ENCODE results near the gene LPXN.
A peak's percentile ranks its signal among the peaks of the same experiment; 100 is the strongest.

Gene LPXN

DNA sequence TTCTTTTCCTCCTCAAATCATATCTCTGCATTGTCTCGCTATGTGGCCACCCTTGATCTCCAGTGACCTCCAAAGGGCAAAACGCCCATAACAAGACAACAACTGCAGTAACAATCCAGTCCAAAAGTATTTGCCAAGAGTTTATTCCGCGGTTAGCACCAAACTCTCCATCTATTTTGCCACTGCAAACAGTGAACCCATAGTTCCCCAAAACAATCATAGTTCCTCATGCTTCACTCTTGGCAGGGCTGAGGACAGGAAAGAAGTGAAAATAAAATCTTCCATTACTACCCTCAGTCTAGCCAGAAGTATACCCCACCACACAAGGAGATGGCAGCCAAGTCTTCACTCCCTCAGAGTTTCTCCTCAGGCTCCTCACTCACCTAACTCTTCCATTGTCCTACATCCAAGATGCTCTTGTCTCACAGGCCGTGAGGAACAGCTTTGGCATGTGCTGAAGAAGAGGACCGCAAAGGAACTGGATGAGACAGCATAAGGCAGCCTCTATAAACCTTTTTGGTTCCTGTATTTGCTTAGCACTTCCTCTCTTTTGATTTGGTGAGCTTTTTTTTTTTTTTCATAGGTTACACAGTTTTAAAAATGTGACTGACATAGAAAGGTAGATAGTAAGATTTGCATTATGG lies at the start of gene LPXN:
TSS of gene LPXN (minus strand) at position 480 of the 644 bp plus-strand sequence. CDS start at position 396, 84 bp downstream.
- DNase-seq, result peak; percentile 10

DNA sequence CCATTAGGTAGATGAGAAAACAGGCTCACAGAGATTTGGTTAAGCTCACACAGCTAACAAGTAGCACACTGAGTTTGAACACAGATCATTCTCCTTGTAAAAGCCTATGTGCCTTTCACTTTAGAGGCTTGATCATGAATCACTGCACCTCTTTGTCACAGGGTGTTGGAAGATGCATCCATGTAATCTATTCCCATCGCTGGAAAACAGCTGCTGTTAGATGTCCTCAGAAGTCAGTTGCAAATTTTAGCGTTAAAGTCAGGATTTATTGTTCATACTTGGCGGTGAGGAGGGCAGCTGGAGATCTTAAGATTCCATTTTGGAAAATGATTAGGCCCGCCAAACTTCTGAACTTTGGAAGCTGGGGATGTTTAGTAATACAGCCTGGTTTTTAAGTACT lies 49.4 kb upstream of the LPXN start:
- DNase-seq, result no peak

DNA sequence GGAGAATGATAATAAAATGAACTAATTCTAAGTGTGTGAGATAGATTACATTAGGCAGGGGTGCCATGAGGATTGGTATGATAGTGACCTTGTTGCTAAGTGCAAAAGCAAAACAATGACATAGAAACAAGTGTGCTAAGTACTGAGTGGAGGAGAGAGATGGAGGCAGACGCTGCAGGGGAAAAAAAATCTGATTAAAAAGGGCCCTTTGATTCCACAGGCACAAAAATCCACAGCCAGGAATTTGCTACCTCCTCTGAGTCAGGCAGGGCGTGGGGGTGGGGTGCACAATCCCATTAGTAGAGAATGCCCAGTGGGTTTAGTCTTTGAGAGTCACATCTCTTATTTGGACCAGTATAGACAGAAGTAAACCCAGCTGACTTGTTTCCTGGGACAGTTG lies 46.7 kb upstream of the LPXN start, which contains the start of gene CNTF:
TSS of gene CNTF (plus strand) at position 322 of the 400 bp plus-strand sequence. CDS start 88 bp downstream, outside the sequence.
- no peak for DNase-seq

DNA sequence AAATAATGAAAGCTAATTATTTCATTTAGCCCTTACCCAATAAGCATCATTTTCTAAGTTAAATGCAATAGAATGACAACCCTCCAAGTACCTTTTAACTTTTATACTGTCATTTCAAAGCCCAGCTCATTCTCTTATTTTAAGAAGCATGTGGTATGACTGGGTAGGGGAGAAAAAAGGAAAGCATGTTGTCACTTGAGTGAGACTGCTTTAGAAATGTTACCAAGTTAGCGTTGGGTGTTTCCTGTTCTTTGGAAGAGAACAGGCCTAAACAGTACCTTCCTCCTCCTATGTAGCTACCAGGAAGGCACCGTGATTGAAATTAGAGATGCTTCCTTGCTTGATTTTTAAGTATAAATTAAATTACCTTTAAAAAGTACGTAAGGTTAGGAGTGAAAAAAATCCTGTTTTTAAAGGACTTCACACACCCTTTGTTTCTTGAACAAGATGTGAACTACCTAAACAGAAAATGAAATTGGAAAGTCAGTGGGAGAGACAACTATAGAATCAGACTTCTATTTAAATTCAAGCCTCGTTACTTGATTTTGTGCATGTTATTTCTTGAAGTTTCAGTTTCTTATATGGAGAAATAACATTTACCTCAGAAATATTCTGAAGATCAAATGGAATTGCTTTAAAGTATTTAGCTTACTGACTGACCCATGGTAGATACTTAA lies 46.1 kb upstream of the LPXN start:
- no peak for DNase-seq

DNA sequence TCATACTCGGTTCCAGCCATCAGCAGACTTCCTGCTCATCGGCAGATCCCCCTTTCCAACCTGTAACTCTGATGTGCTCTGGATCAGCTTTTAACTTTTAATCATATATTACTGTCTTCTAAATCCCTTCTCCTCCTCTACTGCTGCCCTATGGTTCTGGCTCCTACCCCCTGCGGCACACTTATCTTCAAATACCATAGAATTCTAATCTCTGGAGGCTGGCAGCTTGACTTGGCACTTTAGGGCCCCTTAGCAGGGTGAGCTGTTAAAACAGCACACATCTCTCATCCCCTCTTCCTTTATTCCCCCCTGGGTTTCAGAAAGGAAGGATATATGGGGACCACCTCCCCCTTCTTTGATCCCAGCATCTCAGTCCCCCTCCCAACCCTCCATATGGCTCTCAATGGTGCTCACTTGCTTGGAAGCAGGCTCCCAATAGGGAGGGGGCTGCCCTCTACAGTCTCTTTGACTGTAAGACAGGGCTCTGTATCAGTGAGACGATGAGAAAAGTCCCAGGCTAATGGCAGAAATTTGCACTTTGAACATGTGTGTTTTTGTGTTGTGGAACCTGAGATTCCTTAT lies 42.4 kb upstream of the LPXN start:
- DNase-seq, result no peak

DNA sequence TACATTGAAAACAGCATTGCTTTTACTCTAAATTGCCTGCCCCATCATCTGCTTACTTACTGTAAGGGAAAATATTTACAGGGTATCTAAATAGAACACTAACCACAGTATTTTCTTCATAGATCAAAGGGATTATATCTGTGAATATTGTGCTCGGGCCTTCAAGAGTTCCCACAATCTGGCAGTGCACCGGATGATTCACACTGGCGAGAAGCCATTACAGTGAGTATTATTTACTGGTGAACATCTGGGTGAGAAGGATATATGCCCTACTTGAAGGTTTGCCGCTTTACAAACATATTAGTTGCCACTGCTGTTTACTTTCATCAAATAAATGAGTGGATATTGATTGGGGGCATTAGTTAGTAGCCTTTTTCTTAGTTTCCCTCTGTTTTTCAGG lies 40.9 kb upstream of the LPXN start:
- peak; percentile 40 for DNase-seq

DNA sequence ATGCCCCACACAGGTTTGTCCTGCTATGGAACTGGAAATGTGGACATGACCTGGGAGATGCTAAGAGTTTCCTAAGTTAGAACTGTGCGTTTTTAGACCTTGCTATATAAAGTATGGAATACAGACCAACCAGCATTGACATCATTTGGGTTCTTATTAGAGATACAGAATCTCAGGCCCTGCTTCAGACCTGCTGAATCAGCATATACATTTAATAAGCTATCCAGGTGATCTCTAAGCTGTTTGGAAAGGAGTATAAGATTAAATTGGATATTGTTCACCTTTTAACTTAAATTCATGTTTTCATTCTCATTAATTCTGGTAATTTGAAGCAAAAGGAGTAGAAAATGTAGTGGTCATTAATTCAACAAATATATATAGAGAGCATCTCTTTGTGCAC lies 39.9 kb upstream of the LPXN start:
- no peak for DNase-seq

DNA sequence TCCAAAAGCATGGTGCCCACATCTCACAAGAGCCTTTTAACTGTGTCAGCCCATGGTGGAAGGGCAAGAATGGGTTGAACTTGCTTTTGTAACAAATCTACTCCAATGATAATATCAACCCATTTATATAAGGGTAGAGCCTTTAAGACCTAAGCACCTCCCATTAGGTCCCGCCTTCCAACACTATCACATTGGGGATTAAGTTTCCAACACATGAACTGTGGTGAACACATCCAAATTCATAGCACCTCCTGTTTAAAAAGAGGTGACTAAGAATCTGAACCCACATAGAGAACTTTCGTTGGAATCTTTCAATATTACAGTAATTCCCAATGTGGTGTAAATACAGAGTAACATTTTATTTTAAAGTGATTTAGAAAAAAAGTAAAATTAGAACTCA lies 37.6 kb upstream of the LPXN start:
- DNase-seq, result no peak

DNA sequence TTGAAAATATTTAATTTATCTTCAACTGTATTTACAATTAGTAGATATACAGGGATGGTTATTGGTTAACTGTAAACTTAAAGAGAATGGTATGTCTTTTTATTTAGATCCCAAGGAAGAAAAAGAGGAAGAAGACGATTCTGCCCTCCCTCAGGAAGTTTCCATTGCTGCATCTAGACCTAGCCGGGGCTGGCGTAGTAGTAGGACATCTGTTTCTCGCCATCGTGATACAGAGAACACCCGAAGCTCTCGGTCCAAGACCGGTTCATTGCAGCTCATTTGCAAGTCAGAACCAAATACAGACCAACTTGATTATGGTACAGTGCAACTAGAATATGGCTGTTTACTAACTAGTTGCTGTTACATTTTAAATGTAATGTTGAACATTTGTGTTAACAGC lies 34.1 kb upstream of the LPXN start:
- no peak for DNase-seq

DNA sequence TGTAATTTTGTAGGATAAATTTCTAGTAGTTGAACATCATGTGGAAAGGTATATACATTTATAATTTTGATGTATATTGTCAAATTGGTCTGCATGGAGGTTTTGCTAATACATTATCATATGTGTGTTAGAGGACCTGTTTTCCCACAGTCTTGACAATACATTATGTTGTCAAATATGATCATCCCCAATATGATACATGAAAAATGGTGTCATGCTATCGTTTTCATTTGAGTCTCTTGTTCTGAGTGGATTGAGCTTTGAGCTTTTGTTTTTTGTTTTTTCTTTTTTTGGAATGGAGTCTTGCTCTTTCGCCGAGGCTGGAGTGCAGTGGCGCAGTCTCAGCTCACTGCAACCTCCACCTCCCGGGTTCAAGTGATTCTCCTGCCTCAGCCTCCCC lies 32.7 kb upstream of the LPXN start:
- no peak for DNase-seq

DNA sequence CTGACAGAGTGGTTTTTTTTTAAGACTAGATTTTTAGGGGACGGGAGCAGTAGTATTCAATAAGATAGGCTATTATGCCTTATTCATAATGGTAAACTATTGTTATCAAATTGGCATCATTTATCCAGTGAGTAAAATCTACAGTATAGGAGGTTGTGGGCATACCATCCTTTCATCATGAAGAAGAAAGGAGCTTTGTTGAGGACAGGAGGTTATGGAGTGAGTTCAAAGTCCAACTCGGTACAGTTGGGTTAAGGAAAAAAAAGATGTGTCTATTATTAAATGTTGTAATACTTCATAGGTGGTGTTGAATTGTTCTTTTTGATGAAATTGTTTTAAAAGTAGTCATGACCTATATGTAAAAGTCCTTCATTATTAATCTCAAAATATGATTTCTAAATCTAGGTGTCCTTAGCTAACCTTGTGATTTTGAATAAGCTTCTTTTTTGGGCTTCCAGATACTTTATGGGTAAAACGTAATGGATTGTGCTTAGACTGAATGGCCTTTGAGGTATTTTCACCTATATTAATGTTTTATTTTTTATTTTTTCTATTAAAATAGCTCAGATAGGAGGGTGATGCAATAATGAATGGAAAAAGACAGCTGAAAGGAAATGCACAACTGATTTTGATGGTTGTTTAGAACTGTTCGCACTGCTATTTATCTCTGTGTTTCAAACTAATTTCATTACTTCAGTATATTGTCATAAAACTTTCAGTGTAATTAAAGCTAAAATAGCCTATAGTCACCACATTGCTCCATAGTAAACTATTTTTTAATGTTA lies 31.5 kb upstream of the LPXN start:
- no peak for DNase-seq

DNA sequence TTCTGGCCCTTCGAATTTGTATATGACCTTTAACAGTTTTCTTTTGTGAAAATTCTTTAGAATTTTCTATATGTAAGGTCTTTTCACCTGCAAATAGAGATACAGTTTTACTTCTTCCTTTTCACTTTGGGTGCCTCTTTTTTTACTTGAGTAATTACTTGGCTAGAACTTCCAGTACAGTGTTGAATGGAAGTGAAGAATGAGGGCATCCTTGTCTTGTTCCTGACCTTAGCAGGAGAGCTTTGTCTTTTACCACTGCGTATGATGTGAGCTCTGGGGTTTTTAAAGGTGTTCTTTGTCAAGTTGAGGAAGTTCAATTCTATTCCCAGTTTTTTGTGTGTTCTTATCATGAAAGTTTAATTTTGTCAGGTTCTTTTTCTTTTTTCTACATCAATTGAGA lies 24.9 kb upstream of the LPXN start:
- DNase-seq, result no peak

DNA sequence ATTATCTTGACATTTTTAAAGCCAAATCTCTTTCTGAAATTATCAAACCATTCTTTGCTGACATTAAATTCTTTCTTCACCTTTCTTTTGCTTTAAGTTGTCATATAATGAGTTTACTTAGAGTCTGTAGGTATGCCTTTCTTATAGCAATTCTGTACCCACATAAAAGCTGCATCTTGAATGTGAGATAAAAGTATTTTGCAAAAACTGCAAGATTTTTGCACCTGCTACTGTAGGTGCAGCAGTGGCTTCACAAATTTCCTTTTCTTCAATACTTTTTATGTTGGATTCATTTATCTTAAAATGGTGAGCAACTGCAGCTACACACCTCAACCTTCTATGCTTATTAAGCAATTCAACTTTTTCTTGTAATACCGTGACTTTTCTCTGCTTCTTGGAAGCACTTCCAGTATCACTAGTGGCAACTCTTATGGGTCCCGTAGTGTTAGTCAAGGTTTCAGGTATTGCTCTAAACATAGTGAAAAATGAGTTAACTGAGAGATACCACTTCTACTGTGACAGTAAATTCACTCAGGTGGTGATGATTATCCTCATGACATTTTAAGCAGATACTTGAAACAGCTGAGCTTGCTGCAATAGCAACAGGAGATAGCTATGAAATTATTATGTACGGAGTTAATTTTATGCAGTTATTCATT lies 22.0 kb upstream of the LPXN start:
- no peak for DNase-seq

DNA sequence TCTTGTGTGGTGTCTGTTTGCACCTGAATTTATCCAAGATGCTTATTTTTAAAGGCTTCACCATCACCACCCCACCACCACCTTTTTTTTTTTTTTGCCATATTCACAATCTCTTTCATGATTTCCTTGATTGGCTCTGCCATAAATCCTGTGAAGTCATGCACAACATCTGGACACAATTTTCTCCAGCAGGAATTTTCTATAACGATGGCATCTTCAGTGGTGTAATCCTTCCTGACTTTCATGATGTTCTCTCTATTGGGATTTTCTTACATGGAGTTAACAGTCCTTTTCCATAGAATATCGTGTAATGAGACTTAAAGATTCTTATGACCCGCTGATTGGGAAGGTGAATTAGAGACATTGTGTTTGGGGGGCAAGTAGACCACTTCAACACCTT lies 21.0 kb upstream of the LPXN start:
- no peak for DNase-seq

DNA sequence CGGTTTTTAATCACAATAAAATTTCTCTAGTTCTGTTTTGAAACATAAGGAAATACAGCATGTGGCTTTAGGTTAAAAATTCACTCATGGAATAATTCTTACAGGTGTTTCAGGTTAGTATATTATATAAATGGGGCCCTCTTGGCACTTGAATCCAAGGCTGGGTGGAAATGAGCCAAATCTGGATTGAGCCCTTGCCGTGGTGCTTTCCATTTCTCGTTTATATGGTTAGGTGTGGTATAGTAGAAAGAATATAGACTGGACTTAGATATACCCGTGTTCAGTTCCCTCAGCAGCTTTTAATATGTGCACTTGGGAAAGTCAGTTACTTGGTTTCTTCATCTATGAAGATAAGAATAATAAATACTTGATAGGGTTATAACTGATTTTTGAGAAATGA lies 19.2 kb upstream of the LPXN start:
- DNase-seq, result no peak

DNA sequence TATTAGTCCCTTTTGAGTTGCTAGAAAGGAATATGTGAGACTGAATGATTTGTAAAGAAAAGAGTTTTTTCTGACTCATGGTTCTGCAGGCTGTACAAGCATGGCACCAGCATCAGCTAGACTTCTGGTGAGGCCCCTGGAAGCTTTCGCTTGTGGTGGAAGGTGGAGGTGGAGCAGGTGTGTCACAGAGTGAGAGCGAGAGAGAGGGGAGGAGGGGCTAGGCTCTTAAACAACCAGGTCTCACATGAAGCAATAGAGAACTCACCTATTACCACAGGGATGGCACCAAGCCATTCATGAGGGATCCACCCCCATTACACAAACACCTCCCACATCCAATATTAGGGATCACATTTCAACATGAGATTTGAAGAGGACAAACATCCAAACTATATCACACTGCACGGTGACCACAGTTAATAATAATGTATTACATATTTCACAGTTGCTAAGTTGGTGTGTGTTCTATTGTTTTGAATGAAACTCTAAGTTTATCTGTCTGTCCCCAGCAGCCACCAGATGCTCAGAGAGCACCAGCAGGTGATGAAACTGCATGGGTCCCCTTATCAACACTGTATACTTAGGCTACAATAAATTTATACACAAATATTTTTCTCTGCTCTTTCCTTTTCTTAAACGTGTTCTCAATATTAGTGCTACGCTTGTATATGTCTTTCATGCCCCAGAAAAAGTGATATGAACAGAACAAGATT lies 17.3 kb upstream of the LPXN start:
- DNase-seq, result no peak

DNA sequence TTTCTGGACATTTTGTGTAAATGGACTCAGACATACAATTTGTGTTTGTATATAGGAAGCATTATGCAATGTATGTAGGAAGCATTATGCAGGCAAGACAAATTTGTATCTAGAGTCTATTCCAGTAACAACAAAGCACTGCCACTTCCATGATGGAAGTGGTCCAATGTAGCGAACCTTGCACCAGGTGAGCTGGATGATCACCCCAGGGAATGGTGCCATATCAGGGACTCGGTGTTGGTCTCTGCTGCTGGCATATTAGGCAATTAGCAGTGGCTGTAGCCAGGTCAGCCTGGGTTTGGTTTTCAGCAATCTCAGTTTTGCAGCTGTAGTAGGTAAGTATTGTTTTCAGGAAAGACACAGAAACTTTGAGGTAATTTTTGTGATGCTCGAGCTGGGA lies 16.0 kb upstream of the LPXN start:
- no peak for DNase-seq

DNA sequence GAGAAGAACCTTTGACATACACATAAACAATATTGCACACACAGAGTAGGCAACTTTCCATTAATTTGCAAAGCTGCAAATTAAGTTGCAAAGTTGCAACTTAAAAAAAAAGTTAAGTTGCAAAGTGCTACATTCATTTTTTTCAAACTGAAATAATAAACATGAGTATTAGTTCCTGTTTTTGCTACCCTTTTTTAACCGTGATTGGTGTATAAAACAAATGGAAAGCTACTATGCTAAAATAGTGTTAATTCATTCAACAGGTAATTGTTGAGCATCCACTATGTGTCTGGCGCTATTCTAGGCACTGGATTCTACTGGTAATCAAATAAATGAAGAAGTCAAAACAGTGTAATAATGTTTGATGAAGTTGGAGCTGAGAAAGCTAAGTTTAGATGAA lies 11.3 kb upstream of the LPXN start:
- no peak for DNase-seq

DNA sequence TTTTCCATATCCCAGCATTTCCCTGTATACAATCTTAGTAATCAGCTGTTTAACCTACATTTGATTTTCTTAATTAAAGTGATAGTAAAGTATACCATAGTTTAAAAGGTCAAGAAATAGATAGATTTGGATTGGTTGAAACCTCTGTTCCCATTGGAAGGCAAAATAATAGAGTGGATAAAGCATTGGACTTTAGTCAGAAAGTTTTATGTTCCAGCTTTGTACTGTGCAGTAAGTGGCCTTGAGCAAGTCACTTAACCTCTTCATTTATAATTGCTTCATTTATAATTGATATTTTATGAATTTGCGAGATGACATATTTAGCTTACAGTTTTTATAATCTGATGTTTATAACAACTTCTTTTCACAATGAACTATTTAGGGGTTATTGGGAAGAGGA lies 6.8 kb upstream of the LPXN start:
- no peak for DNase-seq

DNA sequence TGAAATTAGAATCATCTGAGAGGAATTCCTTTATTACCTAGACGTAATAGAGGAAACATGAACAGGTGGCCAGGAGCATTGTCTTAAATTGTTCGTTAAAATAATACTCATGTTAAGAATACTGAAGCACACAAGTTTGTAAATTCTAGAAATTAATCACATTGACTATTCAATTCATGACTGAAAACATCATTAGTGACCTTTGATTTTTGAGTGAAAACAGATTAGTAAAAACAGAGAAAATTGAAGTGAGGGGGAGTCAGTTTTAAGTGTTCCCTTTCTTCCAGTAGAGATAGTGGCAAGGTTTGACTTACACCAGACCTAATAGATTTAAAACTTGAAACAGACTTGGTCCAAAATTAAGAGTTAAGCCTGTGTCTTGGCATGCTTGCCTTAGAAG lies 4.7 kb upstream of the LPXN start:
- DNase-seq, result no peak

DNA sequence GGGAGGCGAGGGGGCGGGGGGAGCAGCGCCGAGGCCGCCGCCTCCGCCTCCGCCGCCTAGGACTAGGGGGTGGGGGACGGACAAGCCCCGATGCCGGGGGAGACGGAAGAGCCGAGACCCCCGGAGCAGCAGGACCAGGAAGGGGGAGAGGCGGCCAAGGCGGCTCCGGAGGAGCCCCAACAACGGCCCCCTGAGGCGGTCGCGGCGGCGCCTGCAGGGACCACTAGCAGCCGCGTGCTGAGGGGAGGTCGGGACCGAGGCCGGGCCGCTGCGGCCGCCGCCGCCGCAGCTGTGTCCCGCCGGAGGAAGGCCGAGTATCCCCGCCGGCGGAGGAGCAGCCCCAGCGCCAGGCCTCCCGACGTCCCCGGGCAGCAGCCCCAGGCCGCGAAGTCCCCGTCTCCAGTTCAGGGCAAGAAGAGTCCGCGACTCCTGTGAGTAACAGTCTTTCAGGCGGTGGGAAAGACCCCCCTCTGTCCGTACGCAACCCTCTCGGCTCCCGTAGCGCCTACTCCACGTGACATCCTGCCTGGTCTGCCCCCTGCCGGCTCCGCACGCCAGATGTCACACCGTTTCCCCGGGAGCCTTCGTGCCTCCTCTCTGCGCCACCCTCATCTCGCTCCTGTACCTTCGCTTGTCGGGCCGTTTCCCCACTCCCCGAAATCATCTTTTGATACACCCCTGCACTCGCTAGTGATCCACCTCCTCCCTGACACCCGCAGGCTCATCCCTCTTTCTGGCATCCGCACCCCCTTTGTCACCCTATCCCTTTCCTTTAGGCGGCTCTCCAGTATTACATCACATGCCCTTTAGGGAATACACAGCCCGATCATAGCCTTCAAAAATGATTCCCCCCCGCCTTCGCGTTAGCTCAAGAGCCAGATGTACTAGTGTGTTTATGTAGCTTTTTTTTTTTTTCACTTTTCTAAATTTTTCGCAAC lies 3.8 kb upstream of the LPXN start:
- DNase-seq, result peak; percentile 84
